PC-3 (cell line): ENCODE data around the gene QRICH2. TPM values are rescaled to one million over a fixed set of nuclear protein-coding genes. Genes with fewer than 3 reads are reported as not detected.

Experiments used
- ATAC-seq: fragments of 200-7000 bp; cut with Tn5 transposase; 2 replicates; pipeline ENCODE4 v1.9.1; 2020; ENCODE audit warnings: mild to moderate bottlenecking, moderate library complexity
- BruUV-seq: library from RNA; stranded (reverse); fragments of 400-500 nt; replicated peaks from 2 replicates; lab custom pipeline; 2021; lab: Mats Ljungman, UMichigan
- CTCF ChIA-PET: fragments of 300-600 bp; sonication (Branson Sonifier 250); formaldehyde crosslinking; loops from one replicate; lab custom pipeline; 2022; ENCODE audit warnings: antibody characterized with exemption; lab: Charles Lee
- POLR2A ChIA-PET: fragments of 300-600 bp; sonication (Branson Sonifier 250); formaldehyde crosslinking; loops from one replicate; lab custom pipeline; 2022; ENCODE audit warnings: antibody characterized with exemption; ENCODE audit not compliant: unreplicated experiment; lab: Charles Lee
- DNase-seq: peaks from one replicate; pipeline ENCODE4 v3.0.0-alpha.2; 2015
- H2AFZ ChIP-seq: fragments of 300-600 bp; sonication (generic); 2 replicates; pipeline ENCODE4 v1.6.0; 2016; ENCODE audit warnings: antibody characterized with exemption, low read length
- H3F3A ChIP-seq: fragments of 300-600 bp; sonication (generic); one replicate; pipeline ENCODE4 v1.6.0; 2017; ENCODE audit warnings: antibody characterized with exemption, low read length, control low read depth, mild to moderate bottlenecking; ENCODE audit not compliant: unreplicated experiment
- H3K27ac ChIP-seq: fragments of 300-600 bp; sonication (generic); 2 replicates; pipeline ENCODE4 v1.5.1; 2016; ENCODE audit warnings: mild to moderate bottlenecking, low read length
- H3K27me3 ChIP-seq: fragments of 300-600 bp; sonication (generic); 2 replicates; pipeline ENCODE4 v1.6.1; 2016; ENCODE audit warnings: low read length, mixed read lengths
- H3K36me3 ChIP-seq: fragments of 300-600 bp; sonication (generic); 2 replicates; pipeline ENCODE4 v1.6.1; 2016; ENCODE audit warnings: low read depth, mixed run types, low read length, mixed read lengths
- H3K4me1 ChIP-seq: fragments of 300-600 bp; sonication (generic); 2 replicates; pipeline ENCODE4 v1.5.1; 2016; ENCODE audit warnings: low read length; ENCODE audit not compliant: insufficient read depth
- H3K4me2 ChIP-seq: fragments of 300-600 bp; sonication (generic); 2 replicates; pipeline ENCODE4 v1.6.0; 2016; ENCODE audit warnings: low read length
- H3K4me3 ChIP-seq: fragments of 300-600 bp; sonication (generic); 2 replicates; pipeline ENCODE4 v1.5.1; 2016; ENCODE audit warnings: mild to moderate bottlenecking, low read length, mixed read lengths
- H3K79me2 ChIP-seq: fragments of 300-600 bp; sonication (generic); 2 replicates; pipeline ENCODE4 v1.6.1; 2017; ENCODE audit warnings: low read length, mixed read lengths
- H3K9ac ChIP-seq: fragments of 300-600 bp; sonication (generic); 2 replicates; pipeline ENCODE4 v1.6.0; 2016; ENCODE audit warnings: mild to moderate bottlenecking, low read length
- H3K9me2 ChIP-seq: fragments of 300-600 bp; sonication (generic); replicated peaks from 2 replicates; pipeline ENCODE4 v1.6.1; 2016; ENCODE audit warnings: mixed run types, low read length, mixed read lengths
- H3K9me3 ChIP-seq: fragments of 300-600 bp; sonication (generic); 2 replicates; pipeline ENCODE4 v1.6.1; 2016; ENCODE audit warnings: low read length, mixed read lengths
- H4K20me1 ChIP-seq: fragments of 300-600 bp; sonication (generic); 2 replicates; pipeline ENCODE4 v1.6.1; 2016; ENCODE audit warnings: low read length, mixed read lengths
- EZH2 ChIP-seq: fragments of 300-600 bp; sonication (generic); IDR thresholded peaks from one replicate; pipeline ENCODE4 v1.6.1; 2017; ENCODE audit warnings: antibody characterized with exemption, mild to moderate bottlenecking, low read length; ENCODE audit not compliant: unreplicated experiment
- EZH2phosphoT487 ChIP-seq: fragments of 300-600 bp; sonication (generic); IDR thresholded peaks from 2 replicates; pipeline ENCODE4 v1.6.1; 2018; ENCODE audit warnings: mild to moderate bottlenecking, antibody characterized with exemption, low read length, borderline replicate concordance
- intact Hi-C: fragments of 100-400 bp; cut with micrococcal nuclease; formaldehyde crosslinking; loops from 2 replicates; pipeline ENCODE4 v1.9.0; 2023
- total RNA-seq: library from RNA; depleted of rRNA; stranded (reverse); fragments of >200 nt; gene quantifications from 2 replicates; pipeline ENCODE4 v1.2.3, GENCODE V29; 2014
- TF ChIP-seq, protein P1 (sequence below): fragments of 300-600 bp; sonication (generic); conservative IDR thresholded peaks from 2 replicates; pipeline ENCODE4 v1.5.1; 2017; ENCODE audit warnings: antibody characterized with exemption, low read depth, mild to moderate bottlenecking, low read length

The QRICH2 gene
- total RNA-seq, 1 experiment from 2014 or later = 2.2 TPM

DNA sequence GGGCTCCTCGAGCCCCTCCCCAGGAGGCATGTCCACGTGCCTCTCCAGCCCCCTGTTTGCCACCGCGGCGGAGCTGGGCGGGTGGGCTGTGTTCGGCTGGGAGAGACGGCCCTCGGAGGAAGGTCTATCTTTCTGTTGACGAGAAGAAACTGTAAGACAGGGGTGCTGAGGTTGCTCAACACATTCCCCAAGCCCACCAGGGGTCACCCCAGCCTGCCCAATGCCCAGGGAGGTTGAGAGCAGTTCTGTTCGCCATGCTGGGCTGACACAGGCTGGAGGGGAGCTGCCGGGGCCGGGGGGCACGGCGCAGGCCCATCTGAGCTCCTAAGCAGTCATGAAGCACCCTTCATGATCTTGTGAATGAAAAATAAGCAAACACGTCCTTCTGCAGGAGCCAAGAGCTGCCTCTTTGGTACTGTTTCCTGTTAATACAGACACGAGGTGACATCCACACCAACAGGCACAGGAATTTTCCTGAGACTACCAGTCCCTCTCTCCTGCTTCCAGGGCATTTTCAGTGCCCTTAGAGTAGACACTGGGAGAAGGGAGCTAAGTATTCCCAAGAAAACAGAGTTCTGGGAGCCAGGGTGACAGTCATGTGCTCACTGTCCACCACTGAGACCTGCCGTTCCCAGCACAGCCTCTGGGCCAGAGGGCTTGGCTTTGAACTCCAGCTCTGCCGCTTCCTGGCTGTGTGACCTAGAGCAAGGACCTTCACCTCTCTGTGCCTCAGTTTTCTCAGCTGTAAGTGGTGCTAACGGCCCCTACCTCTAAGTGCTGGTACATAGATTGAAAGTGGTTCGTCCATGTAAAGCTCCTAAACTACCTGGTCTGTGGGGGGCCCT is 33.7 kb downstream of the QRICH2 start:
- ChIA-PET CTCF (interaction anchor here (0.5 to 0.6 kb wide), 3 partner anchors 10 to 155 kb away, joined by 4 to 10 read pairs (median 6); no protein-coding TSS in a partner anchor), POLR2A (no interaction called here)
- intact Hi-C loops = loop anchor here (10.0 kb wide), 1 partner anchor 370 kb away; the partner anchor contains the start of gene MRPL38
- no peaks in the 10 kb centered on the region for H3K9me2 ChIP-seq
- H3K27ac ChIP-seq = no peak overlapping the region
- TF ChIP-seq EZH2 = no peak
- TF ChIP-seq EZH2phosphoT487 = no peak
- TF ChIP-seq, protein P1, sequence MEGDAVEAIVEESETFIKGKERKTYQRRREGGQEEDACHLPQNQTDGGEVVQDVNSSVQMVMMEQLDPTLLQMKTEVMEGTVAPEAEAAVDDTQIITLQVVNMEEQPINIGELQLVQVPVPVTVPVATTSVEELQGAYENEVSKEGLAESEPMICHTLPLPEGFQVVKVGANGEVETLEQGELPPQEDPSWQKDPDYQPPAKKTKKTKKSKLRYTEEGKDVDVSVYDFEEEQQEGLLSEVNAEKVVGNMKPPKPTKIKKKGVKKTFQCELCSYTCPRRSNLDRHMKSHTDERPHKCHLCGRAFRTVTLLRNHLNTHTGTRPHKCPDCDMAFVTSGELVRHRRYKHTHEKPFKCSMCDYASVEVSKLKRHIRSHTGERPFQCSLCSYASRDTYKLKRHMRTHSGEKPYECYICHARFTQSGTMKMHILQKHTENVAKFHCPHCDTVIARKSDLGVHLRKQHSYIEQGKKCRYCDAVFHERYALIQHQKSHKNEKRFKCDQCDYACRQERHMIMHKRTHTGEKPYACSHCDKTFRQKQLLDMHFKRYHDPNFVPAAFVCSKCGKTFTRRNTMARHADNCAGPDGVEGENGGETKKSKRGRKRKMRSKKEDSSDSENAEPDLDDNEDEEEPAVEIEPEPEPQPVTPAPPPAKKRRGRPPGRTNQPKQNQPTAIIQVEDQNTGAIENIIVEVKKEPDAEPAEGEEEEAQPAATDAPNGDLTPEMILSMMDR = no peak
- H3K4me2 ChIP-seq = no peak overlapping the region
- ATAC-seq = no peak
- H3K9me3 ChIP-seq = no peaks in the 10 kb centered on the region
- H3K9ac ChIP-seq = no peak overlapping the region
- BruUV-seq = no TSS peak
- H2AFZ ChIP-seq = no peak overlapping the region
- H4K20me1 ChIP-seq = peaks cover 3% of the 10 kb centered on the region; the same call in 1 of the 2 replicates
- H3K36me3 ChIP-seq = peaks cover 3% of the 10 kb centered on the region; the same call in 1 of the 2 replicates
- no peak overlapping the region for H3K4me3 ChIP-seq
- H3K27me3 ChIP-seq = no peaks in the 10 kb centered on the region
- peaks cover 7% of the 10 kb centered on the region for H3K79me2 ChIP-seq
- H3K4me1 ChIP-seq = peaks cover 13% of the 10 kb centered on the region
- H3F3A ChIP-seq = no peaks in the 10 kb centered on the region
- DNase-seq = no peak

DNA sequence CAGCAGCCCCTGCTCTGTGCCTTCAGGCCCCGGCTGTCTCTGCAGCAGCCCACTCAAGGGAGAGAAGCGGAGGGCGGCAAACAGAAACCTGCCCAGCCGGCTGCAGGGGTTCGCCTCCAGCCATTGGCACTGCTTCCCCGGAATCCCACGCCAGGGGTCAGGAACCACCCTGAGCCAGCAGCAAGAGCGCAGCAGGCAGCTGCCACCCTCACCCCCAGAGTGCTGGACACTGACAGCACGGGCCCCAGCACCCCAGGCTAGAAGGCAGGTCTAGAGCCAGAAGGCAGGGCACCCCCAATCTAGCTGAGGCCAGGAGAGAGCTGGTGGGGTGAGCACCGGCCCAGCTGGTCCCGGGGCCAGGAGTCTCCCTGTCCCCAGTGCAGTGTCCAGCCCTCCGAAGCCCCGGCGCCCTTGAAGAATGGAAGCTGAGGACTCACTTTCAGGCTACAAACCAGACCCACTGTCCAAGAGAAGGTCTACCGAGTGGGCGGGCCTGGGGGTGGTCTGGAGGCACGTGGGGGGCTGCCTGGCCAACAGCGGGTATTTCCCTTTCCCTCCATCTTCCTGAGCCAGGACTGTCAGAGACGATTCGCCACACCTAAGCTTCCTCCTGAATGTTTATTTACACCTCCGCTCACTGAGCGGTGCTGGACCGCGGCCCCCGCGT is 34.5 kb downstream of the QRICH2 start:
- no peak overlapping the region for H3K4me3 ChIP-seq
- ATAC-seq (no peak), DNase-seq (no peak)
- H3K9me3 ChIP-seq = no peaks in the 10 kb centered on the region
- H3F3A ChIP-seq = no peaks in the 10 kb centered on the region
- CTCF ChIA-PET = interaction anchor here (0.5 kb wide), 1 partner anchor 145 kb away, joined by 10 read pairs; no protein-coding TSS in a partner anchor
- H3K4me2 ChIP-seq = no peak overlapping the region
- TF ChIP-seq, protein P1 = no peak
- no peak for TF ChIP-seq EZH2phosphoT487
- no peak for TF ChIP-seq EZH2
- H2AFZ ChIP-seq = no peak overlapping the region
- H3K79me2 ChIP-seq = peaks cover 15% of the 10 kb centered on the region
- H3K27ac ChIP-seq = no peak overlapping the region
- H3K36me3 ChIP-seq = peaks cover 3% of the 10 kb centered on the region; the same call in 1 of the 2 replicates
- POLR2A ChIA-PET = no interaction called here
- intact Hi-C loops = loop anchor here (10.0 kb wide), 1 partner anchor 369 kb away; the partner anchor contains the start of gene MRPL38
- no peaks in the 10 kb centered on the region for H3K9me2 ChIP-seq
- no peak overlapping the region for H3K9ac ChIP-seq
- no peaks in the 10 kb centered on the region for H3K27me3 ChIP-seq
- peaks cover 3% of the 10 kb centered on the region; the same call in 1 of the 2 replicates for H4K20me1 ChIP-seq
- BruUV-seq = no TSS peak
- peaks cover 13% of the 10 kb centered on the region for H3K4me1 ChIP-seq
